H1 (cell line): ENCODE data around the gene CLDN4. TPM values are rescaled to one million over a fixed set of nuclear protein-coding genes. Genes with fewer than 3 reads are reported as not detected.

Experiments
- CBX5 ChIP-seq: fragments of 300-800, 300-1000 bp; sonication (generic); IDR thresholded peaks from 2 replicates; pipeline ENCODE4 v1.7.1; 2016; ENCODE audit warnings: antibody characterized with exemption, low read length, low read depth
- PHF8 ChIP-seq: fragments of 200-600 bp; sonication (generic); conservative IDR thresholded peaks from 2 replicates; pipeline ENCODE4 v1.7.1; 2012; ENCODE audit warnings: low read depth, mild to moderate bottlenecking, inconsistent platforms, low read length, moderate library complexity
- TAF1 ChIP-seq: IDR thresholded peaks from 2 replicates; pipeline ENCODE4 v1.6.1; 2011; ENCODE audit warnings: mild to moderate bottlenecking, low read depth, low read length
- TAF7 ChIP-seq: optimal IDR thresholded peaks from 2 replicates; pipeline ENCODE3; 2011; ENCODE audit warnings: low read depth, mild to moderate bottlenecking, inconsistent platforms, low read length, moderate library complexity, borderline replicate concordance
- TCF12 ChIP-seq: IDR thresholded peaks from 2 replicates; pipeline ENCODE4 v1.6.1; 2011; ENCODE audit warnings: low read depth, mild to moderate bottlenecking, low read length
- polyA plus RNA-seq, 7 experiments: library from polyadenylated mRNA; depleted of rRNA in 3 of 7; stranded (reverse) in 5 of 7; unstranded in 2 of 7; fragments of >200 nt in 5 of 7; fragments of 200-250 nt in 2 of 7; gene quantifications; 1 replicate in 5 of 7; 2 replicates in 1 of 7; 4 replicates in 1 of 7; pipeline versions ENCODE4 v1.2.1 to v1.2.3, GENCODE V29; 2011 to 2013; ENCODE audit warnings: missing spikeins in 2 of 7, mixed read lengths in 2 of 7
- total RNA-seq: library from RNA; stranded (reverse); fragmentation: NEBNext Ultra II Directional; extraction: Animal tissue kit (Norgen Biotek cat#: 25700); gene quantifications from 2 replicates; pipeline ENCODE4 v1.2.1, GENCODE V29; 2021

Gene CLDN4
- total and polyA plus RNA-seq, 2 of the 8 experiments (the other 6 are each of a cell fraction or from before 2014, with no cell fraction given) = 28.0 to 69.3 TPM

DNA sequence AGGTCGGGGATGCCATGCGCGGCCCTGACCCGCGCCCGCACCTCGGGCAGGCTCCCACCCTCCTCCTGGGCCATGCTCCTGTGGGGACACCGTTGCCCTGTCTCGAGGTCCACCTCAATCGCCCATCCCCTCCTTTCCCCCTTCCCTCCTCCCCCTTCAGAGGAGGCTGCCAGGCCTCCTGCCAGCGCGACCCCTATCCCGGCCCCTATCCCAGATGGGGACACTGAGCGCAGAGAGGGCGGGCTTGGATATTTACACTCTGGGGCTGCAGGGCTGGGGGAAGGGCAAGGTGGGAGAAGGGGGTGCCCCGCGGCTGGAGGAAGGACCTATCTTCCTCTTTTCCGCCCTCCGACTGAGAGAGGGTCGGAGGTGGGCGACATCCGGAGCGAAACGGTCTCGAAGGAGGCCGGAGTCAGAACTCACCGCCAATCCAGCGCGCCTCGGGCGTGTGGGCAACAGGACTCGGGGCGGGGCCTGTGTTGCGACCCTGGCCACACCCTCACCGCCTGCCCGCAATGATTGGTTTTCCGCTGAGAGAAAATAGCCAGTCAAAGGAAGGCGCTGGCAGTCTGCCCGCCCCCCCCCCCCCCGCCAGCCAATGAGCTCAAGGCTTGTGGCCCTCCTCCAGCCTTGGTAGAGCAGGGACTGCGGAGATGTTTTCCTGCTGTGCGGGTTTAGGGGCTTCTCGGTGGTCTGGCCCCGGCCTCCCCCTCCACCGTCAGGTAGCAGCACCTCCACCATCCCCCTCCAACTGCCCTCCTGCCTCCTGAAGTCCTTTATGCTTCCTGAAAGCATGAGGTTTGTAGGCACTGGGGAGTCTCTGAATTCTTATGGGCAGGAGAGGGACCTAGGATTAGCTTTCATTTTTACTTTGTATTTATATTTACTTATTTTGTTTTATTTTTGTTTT is 11.5 kb downstream of the CLDN4 start, which contains the start of gene METTL27 (continued):
- TF ChIP-seq TAF1 = peak; percentile 53; the same call in 1 of the 2 replicates
- no peak for TF ChIP-seq TCF12
- peak; percentile 77 for TF ChIP-seq PHF8
- no peak for TF ChIP-seq TAF7
- no peak for TF ChIP-seq CBX5
